ENCODE results near the gene NR3C1.

NR3C1 gene

DNA sequence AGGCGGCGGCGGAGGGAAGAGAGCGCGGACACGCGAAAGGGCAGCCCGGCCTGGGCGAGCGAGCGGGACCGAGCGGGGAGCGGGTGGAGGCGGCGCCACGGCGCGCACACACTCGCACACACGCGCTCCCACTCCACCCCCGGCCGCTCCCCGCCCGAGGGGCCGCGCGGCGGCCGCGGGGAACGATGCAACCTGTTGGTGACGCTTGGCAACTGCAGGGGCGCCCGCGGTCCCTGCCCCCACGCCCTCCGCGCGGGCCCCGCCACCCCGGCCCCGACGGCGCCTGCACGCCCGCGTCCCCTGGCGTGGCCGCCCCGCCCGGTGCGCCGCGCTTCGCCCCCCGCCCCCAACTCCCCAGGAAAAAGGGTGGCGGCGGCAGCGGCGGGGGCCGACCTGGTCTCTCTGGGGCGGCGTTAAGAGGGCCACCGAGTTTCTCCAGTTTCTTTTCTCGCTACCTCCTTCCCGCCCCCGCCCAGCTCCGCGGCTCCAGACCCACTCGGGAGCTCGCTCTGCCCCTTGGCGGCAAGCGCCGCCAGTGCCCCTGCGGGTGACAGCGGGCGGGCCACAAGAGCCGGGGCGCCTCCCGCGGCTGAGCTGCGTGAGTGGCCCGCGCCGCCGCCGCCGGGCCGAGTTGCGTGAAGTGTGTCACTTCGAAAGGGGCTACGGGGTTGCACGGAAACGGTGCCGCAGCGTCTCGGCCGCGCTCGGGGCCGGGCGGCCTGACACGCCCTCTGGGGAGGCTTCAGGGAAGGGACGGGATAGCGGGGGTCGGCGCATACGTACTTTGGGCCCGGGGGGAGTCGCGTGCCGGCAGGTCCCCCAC is at the start of gene NR3C1:
Gene NR3C1 (minus strand): TSS at position 94 of the 823 bp plus-strand sequence. CDS start 2,847 bp downstream, outside the sequence.
- in situ Hi-C loops (cut with MboI; ENCODE audit: low sequenced_read_pairs) = no loop called here

DNA sequence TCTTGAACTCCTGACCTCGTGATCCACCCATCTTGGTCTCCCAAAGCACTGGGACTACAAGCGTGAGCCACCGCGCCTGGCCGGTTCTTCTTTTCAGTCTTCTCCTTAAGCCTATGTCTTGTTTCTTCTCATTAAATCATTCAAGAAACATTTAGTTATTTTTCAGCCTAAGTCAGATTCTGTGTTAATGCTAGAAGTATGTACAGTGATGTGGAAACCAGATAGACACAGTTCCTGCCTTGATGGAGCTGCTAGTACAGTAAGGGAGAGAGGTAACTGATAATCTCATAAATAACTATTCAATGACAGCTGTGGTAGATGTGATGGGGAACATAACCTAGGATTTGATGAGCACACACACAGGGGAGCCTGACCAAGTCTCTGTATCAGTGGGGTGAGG is 46.3 kb upstream of the NR3C1 start:
- in situ Hi-C loops (cut with MboI; ENCODE audit: low sequenced_read_pairs) = no loop called here

GRCh38 chr5:143448518-143448917 is 45.0 kb upstream of the NR3C1 start:
- in situ Hi-C loops (cut with MboI; ENCODE audit: low sequenced_read_pairs) = no loop called here

DNA sequence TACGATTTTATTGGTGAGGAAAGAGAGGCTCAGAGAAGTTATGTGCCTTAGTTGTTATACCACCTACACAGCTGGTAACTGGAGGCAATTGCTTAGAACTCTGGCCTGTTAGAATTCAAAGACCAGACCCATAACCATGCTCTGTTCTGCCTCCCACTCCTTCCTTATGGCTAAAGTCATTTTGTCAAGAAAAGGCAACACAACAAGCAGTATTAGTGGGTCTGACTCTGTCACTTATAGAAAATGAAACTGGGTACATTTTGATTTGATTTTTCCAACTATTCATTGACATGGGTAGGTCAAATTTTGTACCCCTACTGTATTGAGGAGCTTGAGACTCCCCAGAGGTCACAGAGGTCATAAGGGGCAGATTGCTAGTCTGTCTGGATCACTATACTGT is 44.5 kb upstream of the NR3C1 start:
- in situ Hi-C loops (cut with MboI; ENCODE audit: low sequenced_read_pairs) = no loop called here

DNA sequence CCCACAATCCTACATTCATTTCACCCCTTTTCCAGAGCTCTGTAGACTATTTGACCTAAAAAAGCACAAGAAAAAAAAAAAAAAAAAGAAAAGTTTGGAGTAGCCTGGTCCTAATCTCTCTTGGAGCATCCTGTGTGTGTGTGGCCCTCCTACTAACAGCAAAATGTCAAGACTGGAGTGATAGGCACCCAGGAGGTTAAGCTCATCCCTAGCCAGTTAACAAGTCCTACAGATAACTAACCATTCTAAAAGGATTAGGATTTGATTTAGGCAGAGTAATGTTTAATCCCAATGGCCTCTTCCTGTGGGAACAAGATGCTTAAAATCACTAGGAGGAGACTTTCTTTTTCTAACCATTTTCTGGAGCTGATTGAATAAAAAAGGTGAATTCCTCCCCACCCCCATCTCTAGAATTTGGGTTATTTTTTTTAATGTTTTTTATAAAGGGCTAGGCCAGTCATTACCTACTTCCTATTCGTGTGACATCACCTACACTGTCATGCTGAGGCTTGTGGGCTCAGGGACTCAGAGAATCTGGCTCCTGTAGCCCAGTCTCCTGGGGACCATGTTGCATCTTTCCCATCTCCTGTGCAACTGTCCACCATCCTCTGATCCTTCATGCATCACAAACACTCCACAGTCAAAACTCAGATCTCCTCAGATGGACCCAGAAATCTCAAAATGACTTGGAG is 43.2 kb upstream of the NR3C1 start:
- in situ Hi-C loops (cut with MboI; ENCODE audit: low sequenced_read_pairs) = no loop called here

DNA sequence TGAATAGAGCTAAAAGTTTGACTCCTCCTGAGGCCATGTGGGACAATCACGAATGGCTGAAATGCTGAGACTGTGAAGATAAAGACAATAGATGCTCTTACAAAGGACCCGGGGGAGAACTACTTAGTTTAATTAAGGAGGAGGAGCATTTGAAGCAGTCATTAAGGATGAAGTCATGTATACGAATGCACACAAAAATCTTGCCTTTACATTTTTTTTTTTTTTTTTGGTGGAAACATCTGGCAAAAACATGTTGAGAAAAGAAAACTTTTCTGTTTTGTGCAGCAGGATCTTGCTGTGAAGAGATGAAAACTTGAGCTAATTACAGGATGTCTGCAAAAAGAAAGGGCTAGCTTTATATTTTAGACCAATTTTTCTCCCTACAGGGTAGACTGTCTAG is 42.3 kb upstream of the NR3C1 start:
- in situ Hi-C loops (cut with MboI; ENCODE audit: low sequenced_read_pairs) = no loop called here

DNA sequence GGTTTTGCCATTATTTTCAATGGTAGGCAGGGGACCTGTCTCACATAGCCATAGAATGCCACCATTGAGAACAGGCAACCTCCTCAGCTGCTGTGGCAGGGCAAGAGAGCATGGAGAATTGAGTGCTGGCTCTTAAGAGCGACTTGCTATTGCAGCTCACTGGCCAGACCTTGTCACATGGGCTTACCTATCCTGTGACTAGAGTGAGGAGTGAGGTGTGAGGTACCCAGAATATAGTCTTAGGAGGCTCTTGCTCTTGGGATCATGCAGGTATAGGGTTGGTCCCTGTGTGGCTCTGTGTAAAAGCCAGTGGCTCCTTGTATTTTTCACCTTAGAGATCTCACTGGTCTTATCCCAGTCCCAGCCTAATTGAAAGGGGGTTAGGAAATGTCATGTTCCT is 39.8 kb upstream of the NR3C1 start:
- in situ Hi-C loops (cut with MboI; ENCODE audit: low sequenced_read_pairs) = no loop called here

DNA sequence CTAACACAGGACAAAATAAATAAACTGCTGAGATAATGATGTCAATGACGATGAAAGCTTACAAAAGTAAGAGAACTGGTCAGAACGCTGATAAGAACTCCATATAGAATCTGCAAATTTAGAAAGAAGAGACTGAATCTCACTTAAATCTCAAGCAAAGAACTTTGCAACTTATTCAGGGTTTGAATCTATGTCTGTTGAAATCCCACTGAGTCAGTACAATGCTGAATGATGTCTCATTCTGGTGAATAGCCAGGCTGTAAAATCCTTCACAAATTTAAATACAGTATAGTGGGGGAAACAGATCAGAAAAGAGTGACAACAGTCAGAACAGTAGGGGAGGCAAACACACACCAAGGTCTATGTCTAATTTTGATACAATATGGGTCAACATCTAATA is 38.9 kb upstream of the NR3C1 start:
- in situ Hi-C loops (cut with MboI; ENCODE audit: low sequenced_read_pairs) = no loop called here

- in situ Hi-C loops (cut with MboI; ENCODE audit: low sequenced_read_pairs) = no loop called here
Measured at GRCh38 chr5:143440448-143441115, 37.1 kb upstream of the NR3C1 start.

GRCh38 chr5:143437666-143438273 is 34.3 kb upstream of the NR3C1 start:
- in situ Hi-C loops (cut with MboI; ENCODE audit: low sequenced_read_pairs) = no loop called here

DNA sequence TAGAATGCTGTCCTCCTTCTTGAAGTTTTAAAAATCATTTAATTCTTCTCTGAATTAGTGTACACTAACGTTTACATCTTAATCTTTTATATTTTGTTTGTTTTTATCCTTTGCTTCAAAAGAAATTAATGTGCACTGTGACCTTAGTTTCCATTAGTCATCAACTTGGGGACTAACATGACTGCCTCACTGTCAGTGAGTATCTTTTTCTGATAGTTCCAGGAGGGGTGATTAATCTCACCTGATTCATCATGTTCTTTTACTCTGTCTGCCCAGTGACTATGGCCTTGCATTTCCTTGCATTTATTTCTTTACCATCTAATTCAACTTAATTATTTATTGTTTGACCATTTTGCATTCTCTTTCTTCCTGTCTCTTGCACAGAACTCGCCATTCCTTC is 33.4 kb upstream of the NR3C1 start:
- in situ Hi-C loops (cut with MboI; ENCODE audit: low sequenced_read_pairs) = no loop called here

GRCh38 chr5:143435210-143435657 is 31.7 kb upstream of the NR3C1 start:
- in situ Hi-C loops (cut with MboI; ENCODE audit: low sequenced_read_pairs) = no loop called here

- in situ Hi-C loops (cut with MboI; ENCODE audit: low sequenced_read_pairs) = no loop called here
Measured at GRCh38 chr5:143434261-143435209, 31.0 kb upstream of the NR3C1 start.

- in situ Hi-C loops (cut with MboI; ENCODE audit: low sequenced_read_pairs) = no loop called here
Measured at GRCh38 chr5:143433670-143434069, 30.2 kb upstream of the NR3C1 start.

GRCh38 chr5:143432658-143433239 is 29.3 kb upstream of the NR3C1 start:
- in situ Hi-C loops (cut with MboI; ENCODE audit: low sequenced_read_pairs) = no loop called here

DNA sequence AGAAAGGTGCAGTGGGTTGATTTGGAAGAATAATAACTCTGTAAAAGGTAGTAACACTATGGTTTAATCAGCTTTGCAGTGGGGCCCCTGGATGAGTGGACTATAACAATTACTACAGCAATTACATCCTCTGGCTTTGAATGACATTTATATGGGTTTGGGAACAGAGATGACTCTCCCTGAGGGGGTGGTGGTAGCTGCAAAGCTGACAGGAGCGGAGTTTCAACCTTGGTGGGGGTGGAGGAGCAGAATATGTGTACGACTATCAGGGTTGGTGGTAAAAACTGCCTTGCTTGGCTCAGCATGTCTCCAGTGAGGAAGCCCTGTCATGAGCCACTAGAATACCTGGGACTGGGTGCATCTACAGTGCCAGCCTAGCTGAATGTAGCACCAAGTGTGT is 28.3 kb upstream of the NR3C1 start:
- in situ Hi-C loops (cut with MboI; ENCODE audit: low sequenced_read_pairs) = no loop called here

DNA sequence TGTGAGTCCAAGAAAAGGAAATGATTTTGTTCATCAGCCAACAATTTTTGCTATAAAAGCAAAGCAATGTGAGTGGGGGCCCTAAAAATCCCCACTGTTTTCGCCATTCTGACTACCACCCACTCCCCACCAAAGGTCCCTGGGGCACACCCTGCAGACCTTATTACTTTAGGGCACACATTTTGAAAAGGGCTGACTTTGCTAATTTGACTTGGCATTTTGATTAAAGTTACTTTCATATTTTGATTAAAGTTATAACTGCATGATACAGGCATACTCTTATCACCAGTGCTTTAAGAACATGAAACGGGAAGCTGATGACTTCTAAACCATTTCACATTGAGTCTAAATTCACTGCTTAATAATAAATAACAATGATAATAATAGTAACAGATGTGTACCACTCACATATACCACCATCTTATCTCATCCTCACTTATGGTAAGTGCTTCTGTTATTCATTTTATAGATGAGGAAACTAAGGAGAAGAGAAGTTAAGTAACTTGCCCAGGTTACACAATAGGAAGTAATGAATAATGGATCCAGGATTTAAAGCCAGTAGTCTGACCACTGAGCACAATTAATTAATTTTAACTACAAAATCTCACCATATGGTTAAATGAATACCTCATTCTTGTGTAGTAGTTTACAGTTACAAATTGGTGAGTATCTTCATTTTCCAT is 25.4 kb upstream of the NR3C1 start:
- in situ Hi-C loops (cut with MboI; ENCODE audit: low sequenced_read_pairs) = no loop called here

- in situ Hi-C loops (cut with MboI; ENCODE audit: low sequenced_read_pairs) = no loop called here
Measured at GRCh38 chr5:143428155-143428554, 24.7 kb upstream of the NR3C1 start.

DNA sequence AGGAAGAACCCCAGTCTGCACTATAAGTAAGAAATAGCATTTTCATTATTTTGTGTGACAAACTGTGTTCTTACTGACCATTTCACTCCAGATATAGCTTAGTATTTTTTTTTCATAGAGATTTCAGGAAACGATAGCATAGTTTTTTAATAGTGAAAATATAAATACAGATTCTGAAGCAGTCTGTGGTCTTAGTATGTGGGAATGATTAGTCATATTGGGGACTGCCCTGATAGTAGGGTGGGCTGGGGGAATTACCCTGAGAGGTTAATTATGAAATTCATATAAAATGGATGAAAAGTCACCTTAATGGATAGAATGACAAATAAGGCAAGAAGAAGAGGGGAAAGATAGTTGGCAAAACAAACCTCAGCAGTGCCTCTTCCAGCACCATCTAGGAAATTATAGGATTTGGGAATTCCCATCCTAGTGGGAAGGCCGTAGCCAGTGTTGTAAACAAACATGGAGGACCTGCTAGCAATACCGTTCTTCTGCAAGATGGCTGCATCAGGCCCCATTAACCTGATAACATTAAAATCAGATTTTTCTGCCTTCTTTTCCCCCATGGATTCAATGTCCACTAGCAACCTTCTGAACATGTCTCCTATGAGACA is 23.7 kb upstream of the NR3C1 start:
- in situ Hi-C loops (cut with MboI; ENCODE audit: low sequenced_read_pairs) = no loop called here

All from HL-60/S4 (cell line).